Measurements from ENCODE around the gene ZNF135. TPM values are rescaled to one million over a fixed set of nuclear protein-coding genes. Genes with fewer than 3 reads are reported as not detected.

Gene ZNF135
- total RNA-seq, result 1 to 10 TPM; 1.6 to 4.3 (median 4.3) TPM
- 7.8 TPM for total RNA-seq (2013)

DNA sequence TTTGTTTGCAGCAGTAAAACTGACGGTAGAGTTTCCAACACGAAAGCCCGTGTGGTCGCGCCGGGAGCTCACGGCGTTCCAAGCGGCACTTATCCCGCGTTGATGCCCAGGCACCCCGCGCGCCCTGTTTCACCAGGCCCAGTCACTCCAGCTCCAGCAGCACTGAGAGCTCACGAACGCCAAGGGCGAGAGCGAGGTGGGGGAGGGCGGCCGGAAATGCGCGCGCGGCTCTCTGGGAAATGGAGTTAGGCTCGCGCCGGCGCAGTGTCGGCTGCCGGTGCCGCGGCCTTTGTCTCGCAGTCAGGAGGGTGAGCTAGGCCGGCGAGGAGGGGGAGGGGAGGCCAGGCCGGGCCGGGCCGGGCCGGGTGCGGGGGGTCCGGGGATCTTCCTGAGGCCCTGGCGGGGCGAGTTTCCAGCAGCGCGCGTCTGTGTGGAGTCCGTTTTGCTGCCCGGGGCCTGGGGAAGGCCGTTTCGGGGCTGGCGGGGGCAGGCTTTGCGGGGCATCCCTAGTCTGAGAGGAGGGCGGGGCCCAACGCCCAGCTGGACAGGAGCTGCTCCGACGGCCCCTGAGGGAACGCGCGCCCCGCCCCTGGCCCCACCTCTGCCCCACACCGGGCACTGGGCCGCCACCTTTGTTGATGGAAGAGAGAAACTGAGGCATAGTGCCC is at the start of gene ZNF135:
ZNF135 (plus strand) TSS at position 280 of the 668 bp plus-strand sequence. CDS start 721 bp downstream, outside the sequence.
- Mint-ChIP-seq H3K4me1 (peaks cover 10 to 12% of the 10 kb centered on the region in 2 donors), H3K27me3 (ENCODE audit: low read depth in 2 of 2) (peaks cover 12 to 19% of the 10 kb centered on the region in 2 donors), H3K36me3 (peaks cover 27% of the 10 kb centered on the region), H3K27ac (peak within 1 kb of the TSS; percentile 86 to 88), H3K9me3 (peaks cover 2 to 3% of the 10 kb centered on the region in 2 donors), H3K4me3 (peak within 1 kb of the TSS; percentile 92)
- Histone ChIP-seq H3K36me3 (ENCODE audit: control insufficient read depth, insufficient read depth, low read length) (no peaks in the 10 kb centered on the region), H3K4me3 (ENCODE audit: low read length) (peak within 1 kb of the TSS; percentile 56), H3K27me3 (ENCODE audit: control insufficient read depth, insufficient read depth, low read length) (no peaks in the 10 kb centered on the region), H3K4me1 (ENCODE audit: control insufficient read depth, insufficient read depth, low read length) (peaks cover 19% of the 10 kb centered on the region), H3K27ac (ENCODE audit: low read length) (peak within 1 kb of the TSS; percentile 91), H3K9me3 (ENCODE audit: control insufficient read depth, insufficient read depth, low read length) (peaks cover 43% of the 10 kb centered on the region)
- 5% methylated on average over 61 of the region's 62 CpGs for WGBS (ENCODE audit: insufficient coverage)
- intact Hi-C loops (cut with micrococcal nuclease), result loop anchor here (2.0 kb wide), 1 partner anchor 56 kb away; the partner anchor contains the start of gene ZNF606
- peak; percentile 69 to 81 for DNase-seq
- TF ChIP-seq, protein P1, sequence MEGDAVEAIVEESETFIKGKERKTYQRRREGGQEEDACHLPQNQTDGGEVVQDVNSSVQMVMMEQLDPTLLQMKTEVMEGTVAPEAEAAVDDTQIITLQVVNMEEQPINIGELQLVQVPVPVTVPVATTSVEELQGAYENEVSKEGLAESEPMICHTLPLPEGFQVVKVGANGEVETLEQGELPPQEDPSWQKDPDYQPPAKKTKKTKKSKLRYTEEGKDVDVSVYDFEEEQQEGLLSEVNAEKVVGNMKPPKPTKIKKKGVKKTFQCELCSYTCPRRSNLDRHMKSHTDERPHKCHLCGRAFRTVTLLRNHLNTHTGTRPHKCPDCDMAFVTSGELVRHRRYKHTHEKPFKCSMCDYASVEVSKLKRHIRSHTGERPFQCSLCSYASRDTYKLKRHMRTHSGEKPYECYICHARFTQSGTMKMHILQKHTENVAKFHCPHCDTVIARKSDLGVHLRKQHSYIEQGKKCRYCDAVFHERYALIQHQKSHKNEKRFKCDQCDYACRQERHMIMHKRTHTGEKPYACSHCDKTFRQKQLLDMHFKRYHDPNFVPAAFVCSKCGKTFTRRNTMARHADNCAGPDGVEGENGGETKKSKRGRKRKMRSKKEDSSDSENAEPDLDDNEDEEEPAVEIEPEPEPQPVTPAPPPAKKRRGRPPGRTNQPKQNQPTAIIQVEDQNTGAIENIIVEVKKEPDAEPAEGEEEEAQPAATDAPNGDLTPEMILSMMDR (IDR thresholded peaks at IDR 0.05), result no peak
- ATAC-seq, result peak; percentile 79 to 96 (median 96)

DNA sequence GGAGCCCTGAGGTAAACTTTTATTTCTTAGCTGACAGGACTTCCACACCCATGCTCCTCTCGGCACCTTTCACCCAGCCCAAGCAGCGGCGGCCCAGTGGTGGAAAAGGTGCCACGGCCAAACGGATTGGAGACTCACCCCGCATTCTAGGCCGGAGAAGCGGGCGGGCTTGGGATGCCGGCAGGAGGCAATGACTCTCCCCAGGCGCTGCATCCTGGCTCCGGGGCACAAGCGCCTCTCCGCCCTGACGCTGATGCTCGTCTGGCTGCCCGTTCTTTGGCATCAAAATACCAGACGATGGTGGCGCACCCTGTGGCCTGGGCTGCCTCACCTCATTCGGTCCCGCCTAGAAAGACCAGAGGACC is 49.8 kb upstream of the ZNF135 start:
- Mint-ChIP-seq H3K4me1 (peaks cover 6% of the 10 kb centered on the region in 2 donors), H3K36me3 (peaks cover 56% of the 10 kb centered on the region), H3K27me3 (ENCODE audit: low read depth in 2 of 2) (no peaks in the 10 kb centered on the region), H3K9me3 (peaks cover 17 to 19% of the 10 kb centered on the region in 2 donors), H3K4me3 (no peak overlapping the region), H3K27ac (peak overlapping the region in 1 of 2 donors; percentile 80)
- H3K27ac ChIP-seq (ENCODE audit: low read length), result no peak overlapping the region
- WGBS (ENCODE audit: insufficient coverage), result 5% methylated on average over 21 of the region's 21 CpGs
- H3K27me3 ChIP-seq (ENCODE audit: control insufficient read depth, insufficient read depth, low read length), result no peaks in the 10 kb centered on the region
- TF ChIP-seq, protein P1 (IDR thresholded peaks at IDR 0.05), result no peak
- no peak for DNase-seq
- peak in 1 of 3 donors; percentile 15 for ATAC-seq
- H3K36me3 ChIP-seq (ENCODE audit: control insufficient read depth, insufficient read depth, low read length), result peaks cover 7% of the 10 kb centered on the region
- intact Hi-C loops (cut with micrococcal nuclease), result loop anchor here (10.0 kb wide), 2 partner anchors 94 to 624 kb away; partner anchors contain the start of genes ZNF417 and ZNF548
- H3K9me3 ChIP-seq (ENCODE audit: control insufficient read depth, insufficient read depth, low read length), result peaks cover 77% of the 10 kb centered on the region
- H3K4me3 ChIP-seq (ENCODE audit: low read length), result peak overlapping the region; percentile 35
- H3K4me1 ChIP-seq (ENCODE audit: control insufficient read depth, insufficient read depth, low read length), result peaks cover 13% of the 10 kb centered on the region

DNA sequence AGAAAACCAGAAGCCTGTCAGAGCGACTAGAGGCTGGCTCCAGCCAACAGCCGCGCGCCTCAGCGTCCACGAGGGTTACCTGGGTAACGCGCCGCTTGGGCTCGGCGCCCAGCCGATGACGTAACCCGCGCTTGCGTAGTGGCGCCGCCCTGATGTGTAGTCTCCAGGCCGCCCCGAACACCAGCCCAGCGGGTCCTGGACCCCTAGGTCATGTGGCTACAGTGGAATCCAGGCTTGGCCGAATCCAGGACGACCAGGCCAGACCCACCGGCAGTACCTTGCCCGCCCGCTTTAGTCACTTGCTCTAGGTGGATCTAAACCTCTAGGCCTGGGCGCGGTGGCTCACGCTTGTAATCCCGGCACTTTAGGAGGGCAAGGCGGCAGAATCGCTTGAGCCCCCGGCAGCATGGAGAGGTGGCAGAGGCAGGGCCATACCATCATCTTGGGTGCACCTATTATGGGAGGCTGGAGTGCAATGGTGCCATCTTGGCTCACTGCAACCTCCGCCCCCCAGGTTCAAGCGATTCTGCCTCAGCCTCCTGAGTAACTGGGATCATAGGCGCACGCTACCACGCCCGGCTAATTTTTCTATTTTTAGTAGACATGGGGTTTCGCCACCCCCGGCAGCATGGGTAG is 49.3 kb upstream of the ZNF135 start:
- Mint-ChIP-seq H3K4me3 (no peak overlapping the region), H3K27me3 (ENCODE audit: low read depth in 2 of 2) (no peaks in the 10 kb centered on the region), H3K4me1 (peaks cover under 1 to 1% of the 10 kb centered on the region in 2 donors), H3K9me3 (peaks cover 13 to 17% of the 10 kb centered on the region in 2 donors), H3K27ac (peak overlapping the region in 1 of 2 donors; percentile 80), H3K36me3 (peaks cover 51% of the 10 kb centered on the region)
- H3K9me3 ChIP-seq (ENCODE audit: control insufficient read depth, insufficient read depth, low read length), result peaks cover 76% of the 10 kb centered on the region
- intact Hi-C loops (cut with micrococcal nuclease), result loop anchor here (10.0 kb wide), 2 partner anchors 95 to 625 kb away; partner anchors contain the start of genes ZNF417 and ZNF548
- peak; percentile 60 to 75 for DNase-seq
- H3K27ac ChIP-seq (ENCODE audit: low read length), result peak overlapping the region; percentile 55
- TF ChIP-seq, protein P1 (IDR thresholded peaks at IDR 0.05), result no peak
- peak; percentile 80 to 93 (median 85) for ATAC-seq
- H3K4me1 ChIP-seq (ENCODE audit: control insufficient read depth, insufficient read depth, low read length), result peaks cover 13% of the 10 kb centered on the region
- H3K27me3 ChIP-seq (ENCODE audit: control insufficient read depth, insufficient read depth, low read length), result no peaks in the 10 kb centered on the region
- H3K36me3 ChIP-seq (ENCODE audit: control insufficient read depth, insufficient read depth, low read length), result peaks cover 5% of the 10 kb centered on the region
- H3K4me3 ChIP-seq (ENCODE audit: low read length), result peak overlapping the region; percentile 35
- 15% methylated on average over 41 of the region's 41 CpGs for WGBS (ENCODE audit: insufficient coverage)

All from natural killer cell (primary cell).